Prostate gland (tissue), 2 donors: ENCODE measurements around the gene PODXL. TPM values are rescaled to one million over a fixed set of nuclear protein-coding genes. Genes with fewer than 3 reads are reported as not detected.

Source experiments
- DNase-seq: peaks from one replicate; pipeline ENCODE4 v3.0.0-alpha.2; 2019; ENCODE audit warnings: low spot score
- H3K27ac ChIP-seq, 2 donors: fragments of 200-600 bp; sonication (generic); 2 replicates each; pipeline ENCODE4 v1.5.1; 2017 to 2019
- H3K27me3 ChIP-seq: fragments of 200-600 bp; sonication (generic); replicated peaks from 2 replicates; pipeline ENCODE4 v1.5.1; 2019; ENCODE audit not compliant: insufficient read depth
- H3K36me3 ChIP-seq, 2 donors: fragments of 200-600 bp; sonication (generic); 1 replicate in 1 of 2; 2 replicates in 1 of 2; pipeline versions ENCODE4 v1.5.1 to v1.8.1; 2017 to 2019
- H3K4me1 ChIP-seq: fragments of 200-600 bp; sonication (generic); replicated peaks from 2 replicates; pipeline ENCODE4 v1.5.1; 2019
- H3K4me3 ChIP-seq, 2 donors: fragments of 200-600 bp; sonication (generic); 2 replicates each; pipeline ENCODE4 v1.5.1; 2017 to 2019
- H3K9me3 ChIP-seq: fragments of 200-600 bp; sonication (generic); 2 replicates; pipeline ENCODE4 v1.5.1; 2017
- CTCF ChIP-seq, 4 experiments: fragments of 200-600 bp in 2 of 4; fragments of 450-650 bp in 2 of 4; sonication (generic) in 2 of 4; IDR thresholded peaks; 1 replicate in 3 of 4; 2 replicates in 1 of 4; pipeline ENCODE4 v1.5.1; 2016 to 2019; ENCODE audit warnings: antibody characterized with exemption in 4 of 4, mild to moderate bottlenecking in 2 of 4, moderate library complexity in 2 of 4
- POLR2A ChIP-seq: fragments of 450-650 bp; IDR thresholded peaks from one replicate; pipeline ENCODE4 v1.6.1; 2016; ENCODE audit warnings: antibody characterized with exemption, mild to moderate bottlenecking
- POLR2AphosphoS5 ChIP-seq: sonication (generic); formaldehyde crosslinking; IDR thresholded peaks from one replicate; pipeline ENCODE4 v1.6.1; 2017; ENCODE audit warnings: antibody characterized with exemption
- WGBS: methylation state at CpG from one replicate; pipeline ENCODE4 v1.1.5; 2018; 5-methylcytosine and 5-hydroxymethylcytosine counted together
- intact Hi-C: fragments of 100-400 bp; cut with DNase I; formaldehyde crosslinking; loops from one replicate; pipeline ENCODE4 v1.14.2; 2022
- total RNA-seq, 2 donors: library from RNA; depleted of rRNA; stranded (reverse); fragments of >200 nt; gene quantifications; one replicate each; pipeline ENCODE4 v1.1.0, GENCODE V29; 2016

The PODXL gene
- total RNA-seq, 2 donors from 2014 or later = 17.7 to 19.4 TPM

GRCh38 chr7:131568970-131569369 is 12.5 kb upstream of the PODXL start:
- Histone ChIP-seq H3K36me3 (no peaks in the 10 kb centered on the region), H3K27ac (no peak overlapping the region), H3K4me1 (no peaks in the 10 kb centered on the region), H3K4me3 (no peak overlapping the region), H3K9me3 (no peaks in the 10 kb centered on the region), H3K27me3 (no peaks in the 10 kb centered on the region)
- intact Hi-C loops = no loop called here
- TF ChIP-seq CTCF (IDR thresholded peaks at IDR 0.05) (no peak), POLR2A (no peak), POLR2AphosphoS5 (no peak)
- WGBS = 80% methylated on average over 10 of the region's 10 CpGs
- DNase-seq = no peak

- no peak for DNase-seq
- Histone ChIP-seq H3K27ac (no peak overlapping the region), H3K36me3 (no peaks in the 10 kb centered on the region), H3K27me3 (no peaks in the 10 kb centered on the region), H3K4me1 (no peaks in the 10 kb centered on the region), H3K9me3 (no peaks in the 10 kb centered on the region), H3K4me3 (no peak overlapping the region)
- 91% methylated on average over 6 of the region's 6 CpGs for WGBS
- intact Hi-C loops = no loop called here
- TF ChIP-seq POLR2A (no peak), CTCF (IDR thresholded peaks at IDR 0.05) (no peak), POLR2AphosphoS5 (no peak)
These were observed 12.1 kb upstream of the PODXL start for GRCh38 chr7:131568510-131568909.

- intact Hi-C loops = no loop called here
These were observed 8.2 kb upstream of the PODXL start for GRCh38 chr7:131564640-131565039.

GRCh38 chr7:131563918-131564317 is 7.5 kb upstream of the PODXL start:
- intact Hi-C loops = no loop called here
- Histone ChIP-seq H3K9me3 (no peaks in the 10 kb centered on the region), H3K36me3 (no peaks in the 10 kb centered on the region), H3K4me3 (no peak overlapping the region), H3K27ac (no peak overlapping the region), H3K27me3 (no peaks in the 10 kb centered on the region), H3K4me1 (no peaks in the 10 kb centered on the region)
- no peak for DNase-seq
- WGBS = 84% methylated on average over 5 of the region's 5 CpGs
- TF ChIP-seq CTCF (IDR thresholded peaks at IDR 0.05) (no peak), POLR2A (no peak), POLR2AphosphoS5 (no peak)

More at GRCh38 chr7:131564640-131565039, 8.2 kb upstream of the PODXL start:
- H3K9me3 ChIP-seq = no peaks in the 10 kb centered on the region
- no peak for DNase-seq
- WGBS = 66% methylated on average over 5 of the region's 5 CpGs
- H3K27ac ChIP-seq = no peak overlapping the region
- no peak for TF ChIP-seq CTCF (IDR thresholded peaks at IDR 0.05)
- TF ChIP-seq POLR2A = no peak
- TF ChIP-seq POLR2AphosphoS5 = no peak
- H3K4me1 ChIP-seq = no peaks in the 10 kb centered on the region
- H3K4me3 ChIP-seq = no peak overlapping the region
- H3K36me3 ChIP-seq = no peaks in the 10 kb centered on the region
- H3K27me3 ChIP-seq = no peaks in the 10 kb centered on the region

GRCh38 chr7:131562941-131563340 is 6.5 kb upstream of the PODXL start:
- Histone ChIP-seq H3K36me3 (no peaks in the 10 kb centered on the region), H3K4me1 (no peaks in the 10 kb centered on the region), H3K27me3 (no peaks in the 10 kb centered on the region), H3K27ac (no peak overlapping the region), H3K4me3 (no peak overlapping the region), H3K9me3 (no peaks in the 10 kb centered on the region)
- DNase-seq = no peak
- intact Hi-C loops = no loop called here
- TF ChIP-seq POLR2AphosphoS5 (no peak), POLR2A (no peak), CTCF (IDR thresholded peaks at IDR 0.05) (no peak)
- WGBS = 98% methylated on average over 2 of the region's 2 CpGs
